ENCODE measurements around the gene TAAR5. TPM values are rescaled to one million over a fixed set of nuclear protein-coding genes. Genes with fewer than 3 reads are reported as not detected.

The TAAR5 gene
- total RNA-seq, 1 experiment from 2014 or later, result not detected

GRCh38 chr6:132607544-132608233, 18.1 kb upstream of the TAAR5 start:
- H3K9ac ChIP-seq (ENCODE audit: extremely low read depth, insufficient read length, low read length), result no peak overlapping the region
- H3K18ac ChIP-seq (ENCODE audit: insufficient read length, low read depth, low read length), result no peak overlapping the region
- H3K79me1 ChIP-seq (ENCODE audit: insufficient read depth, low read depth, low read length, poor library complexity, severe bottlenecking), result no peaks in the 10 kb centered on the region
- no peak overlapping the region for H2BK120ac ChIP-seq (ENCODE audit: low read depth, low read length, poor library complexity, severe bottlenecking)
- H4K20me1 ChIP-seq (ENCODE audit: control insufficient read depth, insufficient read depth, insufficient read length), result no peaks in the 10 kb centered on the region
- no peak overlapping the region for H3K4me2 ChIP-seq (ENCODE audit: insufficient read depth, insufficient read length, low read length)
- no peak for TF ChIP-seq CTCF (conservative IDR thresholded peaks at IDR 0.05)
- H3K56ac ChIP-seq (ENCODE audit: insufficient read length, low read depth, low read length), result no peak overlapping the region
- no peak overlapping the region for H3K4ac ChIP-seq (ENCODE audit: low read depth, low read length)
- H3K27ac ChIP-seq (ENCODE audit: insufficient read length, low read depth, low read length), result no peak overlapping the region
- no peak overlapping the region for H3T11ph ChIP-seq (ENCODE audit: low read length)
- Mint-ChIP-seq H3K4me1 (no peaks in the 10 kb centered on the region), H3K27me3 (ENCODE audit: low read depth) (no peaks in the 10 kb centered on the region), H3K9me3 (no peaks in the 10 kb centered on the region), H3K27ac (no peak overlapping the region), H3K4me3 (no peak overlapping the region), H3K36me3 (ENCODE audit: insufficient read depth in 1 of 3, low read depth in 3 of 3) (no peaks in the 10 kb centered on the region)
- H3K23ac ChIP-seq (ENCODE audit: insufficient read length, low read depth, low read length), result no peak overlapping the region
- no peak overlapping the region for H4K8ac ChIP-seq (replicated peaks; ENCODE audit: insufficient read length, low read depth, low read length)
- H4K91ac ChIP-seq (ENCODE audit: insufficient read length, low read depth, low read length), result no peak overlapping the region
- no peaks in the 10 kb centered on the region for H3K4me1 ChIP-seq (ENCODE audit: insufficient read depth, low read length)
- H3K27me3 ChIP-seq (ENCODE audit: insufficient read depth, low read length), result no peaks in the 10 kb centered on the region
- no peaks in the 10 kb centered on the region for H3K9me3 ChIP-seq (ENCODE audit: control insufficient read depth, low read depth, low read length)
- H4K5ac ChIP-seq (ENCODE audit: insufficient read length, low read depth, low read length), result no peak overlapping the region
- H2BK12ac ChIP-seq (ENCODE audit: insufficient read length, low read depth, low read length), result no peak overlapping the region
- no peak overlapping the region for H2AFZ ChIP-seq (ENCODE audit: low read length)
- H3K79me2 ChIP-seq (ENCODE audit: insufficient read depth, low read length), result no peaks in the 10 kb centered on the region
- no peaks in the 10 kb centered on the region for H3K23me2 ChIP-seq (ENCODE audit: insufficient read length, low read depth, low read length, poor library complexity, severe bottlenecking)
- H2AK5ac ChIP-seq (ENCODE audit: insufficient read length, low read length), result no peak overlapping the region
- no CpG with 5 or more reads among the region's 5 CpGs for WGBS (ENCODE audit: extremely low coverage, insufficient read length, low lambda C conversion rate)
- DNase-seq, result no peak
- H2BK15ac ChIP-seq (ENCODE audit: low read depth, low read length), result no peak overlapping the region
- no peak overlapping the region for H2BK5ac ChIP-seq (ENCODE audit: insufficient read length, low read length)
- no peak overlapping the region for H2BK20ac ChIP-seq (ENCODE audit: low read depth, low read length, poor library complexity, severe bottlenecking)
- no peak overlapping the region for H3K14ac ChIP-seq (ENCODE audit: insufficient read depth, low read length)
